H9 (cell line): ENCODE data around the gene IGF1R. TPM values are rescaled to one million over a fixed set of nuclear protein-coding genes. Genes with fewer than 3 reads are reported as not detected.
A peak's percentile ranks its signal among the peaks of the same experiment; 100 is the strongest.

Experiments used
- DNase-seq: peaks from one replicate; pipeline ENCODE4 v3.0.0-alpha.2; 2017
- H2AFZ ChIP-seq: one replicate; pipeline ENCODE4 v1.6.1; 2013; ENCODE audit warnings: mild to moderate bottlenecking, low read length, control low read depth, moderate library complexity
- H2AK5ac ChIP-seq: 2 replicates; pipeline ENCODE4 v1.6.1; 2013; ENCODE audit warnings: low read length, control low read depth, mixed read lengths; ENCODE audit not compliant: insufficient read length
- H2BK120ac ChIP-seq: one replicate; pipeline ENCODE4 v1.6.1; 2013; ENCODE audit warnings: low read depth, mild to moderate bottlenecking, low read length, control low read depth, inconsistent platforms; ENCODE audit not compliant: poor library complexity, severe bottlenecking
- H2BK12ac ChIP-seq: 2 replicates; pipeline ENCODE4 v1.6.1; 2013; ENCODE audit warnings: low read length, control low read depth, mixed read lengths, low read depth; ENCODE audit not compliant: insufficient read length
- H2BK15ac ChIP-seq: 2 replicates; pipeline ENCODE4 v1.6.1; 2013; ENCODE audit warnings: low read depth, low read length, control low read depth
- H2BK20ac ChIP-seq: one replicate; pipeline ENCODE4 v1.6.1; 2013; ENCODE audit warnings: low read depth, mild to moderate bottlenecking, low read length, control low read depth, inconsistent platforms; ENCODE audit not compliant: poor library complexity, severe bottlenecking
- H2BK5ac ChIP-seq: 2 replicates; pipeline ENCODE4 v1.6.1; 2013; ENCODE audit warnings: low read length, control low read depth, mixed read lengths; ENCODE audit not compliant: insufficient read length
- H3K14ac ChIP-seq: 2 replicates; pipeline ENCODE4 v1.6.1; 2013; ENCODE audit warnings: low read length, control low read depth; ENCODE audit not compliant: insufficient read depth
- H3K18ac ChIP-seq: 2 replicates; pipeline ENCODE4 v1.6.1; 2013; ENCODE audit warnings: low read depth, mild to moderate bottlenecking, mixed read lengths, low read length, control low read depth; ENCODE audit not compliant: insufficient read length
- H3K23ac ChIP-seq: 2 replicates; pipeline ENCODE4 v1.6.1; 2013; ENCODE audit warnings: low read length, control low read depth, mixed read lengths, low read depth; ENCODE audit not compliant: insufficient read length
- H3K23me2 ChIP-seq: 2 replicates; pipeline ENCODE4 v1.6.1; 2013; ENCODE audit warnings: low read depth, mild to moderate bottlenecking, mixed read lengths, low read length, control low read depth; ENCODE audit not compliant: insufficient read length, poor library complexity, severe bottlenecking
- H3K27ac ChIP-seq: 2 replicates; pipeline ENCODE4 v1.5.1; 2013; ENCODE audit warnings: low read length, control low read depth, mixed read lengths, low read depth; ENCODE audit not compliant: insufficient read length
- H3K27me3 ChIP-seq: 2 replicates; pipeline ENCODE4 v1.6.1; 2013; ENCODE audit warnings: low read length, control low read depth, inconsistent platforms; ENCODE audit not compliant: insufficient read depth
- H3K4ac ChIP-seq: 2 replicates; pipeline ENCODE4 v1.6.1; 2013; ENCODE audit warnings: low read depth, mild to moderate bottlenecking, control low read depth, inconsistent platforms, low read length, moderate library complexity
- H3K4me1 ChIP-seq: 2 replicates; pipeline ENCODE4 v1.6.1; 2013; ENCODE audit warnings: low read length, control low read depth, inconsistent platforms; ENCODE audit not compliant: insufficient read depth
- H3K4me2 ChIP-seq: 2 replicates; pipeline ENCODE4 v1.6.1; 2013; ENCODE audit warnings: low read length, control low read depth, mixed read lengths; ENCODE audit not compliant: insufficient read length, insufficient read depth
- H3K56ac ChIP-seq: 2 replicates; pipeline ENCODE4 v1.6.1; 2013; ENCODE audit warnings: low read depth, mild to moderate bottlenecking, mixed read lengths, low read length, control low read depth; ENCODE audit not compliant: insufficient read length
- H3K79me1 ChIP-seq: 2 replicates; pipeline ENCODE4 v1.6.1; 2013; ENCODE audit warnings: low read depth, mild to moderate bottlenecking, moderate library complexity, low read length, control low read depth, inconsistent platforms; ENCODE audit not compliant: insufficient read depth, poor library complexity, severe bottlenecking
- H3K79me2 ChIP-seq: 2 replicates; pipeline ENCODE4 v1.6.1; 2013; ENCODE audit warnings: low read length, control low read depth, inconsistent platforms; ENCODE audit not compliant: insufficient read depth
- H3K9ac ChIP-seq: 2 replicates; pipeline ENCODE4 v1.6.1; 2013; ENCODE audit warnings: low read length, control low read depth, mixed read lengths; ENCODE audit not compliant: insufficient read length; ENCODE audit errors: extremely low read depth
- H3K9me3 ChIP-seq: one replicate; pipeline ENCODE4 v1.6.1; 2013; ENCODE audit warnings: low read depth, low read length, inconsistent platforms; ENCODE audit not compliant: control insufficient read depth
- H3T11ph ChIP-seq: one replicate; pipeline ENCODE4 v1.6.1; 2013; ENCODE audit warnings: mild to moderate bottlenecking, low read length, control low read depth, inconsistent platforms
- H4K20me1 ChIP-seq: one replicate; pipeline ENCODE4 v1.6.1; 2013; ENCODE audit not compliant: control insufficient read depth, insufficient read length, insufficient read depth
- H4K5ac ChIP-seq: 2 replicates; pipeline ENCODE4 v1.6.1; 2013; ENCODE audit warnings: low read depth, mild to moderate bottlenecking, mixed read lengths, low read length, control low read depth; ENCODE audit not compliant: insufficient read length
- H4K8ac ChIP-seq: replicated peaks from 2 replicates; pipeline ENCODE4 v1.6.1; 2013; ENCODE audit warnings: low read length, control low read depth, mixed read lengths, low read depth; ENCODE audit not compliant: insufficient read length
- H4K91ac ChIP-seq: 2 replicates; pipeline ENCODE4 v1.6.1; 2013; ENCODE audit warnings: low read depth, mild to moderate bottlenecking, moderate library complexity, mixed read lengths, low read length, control low read depth; ENCODE audit not compliant: insufficient read length
- H3K27ac Mint-ChIP-seq, 3 experiments: 2 replicates in 2 of 3; 3 replicates in 1 of 3; pipeline ENCODE4 v1.8.0; 2020 to 2021; ENCODE audit warnings: mixed read lengths in 3 of 3, mild to moderate bottlenecking in 1 of 3, moderate library complexity in 1 of 3
- H3K27me3 Mint-ChIP-seq: 2 replicates; pipeline ENCODE4 v1.8.0; 2021; ENCODE audit warnings: low read depth, mild to moderate bottlenecking, moderate library complexity, mixed read lengths
- H3K36me3 Mint-ChIP-seq, 3 experiments: 2 replicates in 2 of 3; 3 replicates in 1 of 3; pipeline ENCODE4 v1.8.0; 2020 to 2021; ENCODE audit warnings: low read depth in 3 of 3, mixed read lengths in 3 of 3; ENCODE audit not compliant: insufficient read depth in 1 of 3
- H3K4me1 Mint-ChIP-seq, 2 experiments: 2 replicates each; pipeline ENCODE4 v1.8.0; 2020; ENCODE audit warnings: mixed read lengths in 2 of 2
- H3K4me3 Mint-ChIP-seq, 2 experiments: 2 replicates in 1 of 2; 3 replicates in 1 of 2; pipeline ENCODE4 v1.8.0; 2020 to 2021; ENCODE audit warnings: mild to moderate bottlenecking in 2 of 2, mixed read lengths in 2 of 2, moderate library complexity in 1 of 2
- H3K9me3 Mint-ChIP-seq, 2 experiments: 2 replicates in 1 of 2; 3 replicates in 1 of 2; pipeline ENCODE4 v1.8.0; 2020; ENCODE audit warnings: mild to moderate bottlenecking in 2 of 2, mixed read lengths in 2 of 2, moderate library complexity in 1 of 2
- CTCF ChIP-seq: fragments of 200-600 bp; sonication (generic); conservative IDR thresholded peaks from 3 replicates; pipeline ENCODE4 v1.8.0; 2021; ENCODE audit warnings: antibody characterized with exemption, mild to moderate bottlenecking
- WGBS: extraction: QIAGEN DNeasy Blood & Tissue Kit; methylation state at CpG from one replicate; pipeline ENCODE4 v1.1.7; 2013; ENCODE audit warnings: missing lambda C conversion rate, low lambda C conversion rate, mixed read lengths; ENCODE audit not compliant: insufficient read length; ENCODE audit errors: extremely low coverage; 5-methylcytosine and 5-hydroxymethylcytosine counted together
- total RNA-seq: library from RNA; stranded (reverse); gene quantifications from 2 replicates; pipeline ENCODE4 v1.2.1, GENCODE V29; 2021

Gene IGF1R
- total RNA-seq, 1 experiment from 2014 or later, result 70.0 TPM

GRCh38 chr15:98875309-98875708 lies 227.0 kb downstream of the IGF1R start:
- peaks cover 0 to under 1% (median 0%) of the 10 kb centered on the region in 3 experiments; a peak in 3 of 7 replicates for H3K36me3 Mint-ChIP-seq
- no peak overlapping the region for H3K27ac ChIP-seq
- no peak overlapping the region for H4K8ac ChIP-seq
- H3K4me1 ChIP-seq, result peaks cover 3% of the 10 kb centered on the region; the same call in 1 of the 2 replicates
- no peak overlapping the region for H3K9ac ChIP-seq
- no peak overlapping the region for H3T11ph ChIP-seq
- H3K14ac ChIP-seq, result no peak overlapping the region
- H2BK15ac ChIP-seq, result no peak overlapping the region
- no peaks in the 10 kb centered on the region for H3K27me3 ChIP-seq
- H3K4ac ChIP-seq, result no peak overlapping the region
- H3K79me1 ChIP-seq, result no peaks in the 10 kb centered on the region
- DNase-seq, result no peak
- no CpG with 5 or more reads among the region's 3 CpGs for WGBS
- H2AFZ ChIP-seq, result no peak overlapping the region
- H4K20me1 ChIP-seq, result no peaks in the 10 kb centered on the region
- no peak overlapping the region for H3K4me2 ChIP-seq
- H3K56ac ChIP-seq, result no peak overlapping the region
- H2AK5ac ChIP-seq, result no peak overlapping the region
- no peak overlapping the region for H3K23ac ChIP-seq
- peaks cover 15% of the 10 kb centered on the region; the same call in 1 of the 2 replicates for H3K79me2 ChIP-seq
- no peak overlapping the region for H3K4me3 Mint-ChIP-seq
- H3K9me3 Mint-ChIP-seq, result no peaks in the 10 kb centered on the region
- H2BK120ac ChIP-seq, result no peak overlapping the region
- no peaks in the 10 kb centered on the region for H3K9me3 ChIP-seq
- TF ChIP-seq CTCF, result no peak
- H3K27me3 Mint-ChIP-seq, result no peaks in the 10 kb centered on the region
- H2BK20ac ChIP-seq, result no peak overlapping the region
- H2BK12ac ChIP-seq, result no peak overlapping the region
- H2BK5ac ChIP-seq, result no peak overlapping the region
- no peak overlapping the region for H4K5ac ChIP-seq
- peaks cover 39 to 46% of the 10 kb centered on the region in 2 experiments for H3K4me1 Mint-ChIP-seq
- H3K27ac Mint-ChIP-seq, result peak overlapping the region; percentile 12 to 89 (median 83); a peak in 3 of 7 replicates
- H3K23me2 ChIP-seq, result no peaks in the 10 kb centered on the region
- no peak overlapping the region for H4K91ac ChIP-seq
- H3K18ac ChIP-seq, result no peak overlapping the region
